GM18951 (cell line): ENCODE measurements around the gene IFITM2.
"Not testable (repeated sequence)": the region's sequence is repeated elsewhere in the genome, so short reads cannot be mapped to it uniquely, and the experiment has no call there.

ENCODE experiments used
- POLR2A ChIP-seq: IDR thresholded peaks from 4 replicates; pipeline ENCODE4 v1.6.1; 2011; ENCODE audit warnings: mild to moderate bottlenecking; ENCODE audit not compliant: insufficient read length, insufficient read depth; ENCODE audit errors: extremely low read depth
- in situ Hi-C: fragments of 300-500 bp; cut with MboI; formaldehyde crosslinking; loops from one replicate; pipeline ENCODE4 v1.12.0; 2022; ENCODE audit warnings: low sequenced_read_pairs, mixed read lengths, inconsistent platforms; ENCODE audit not compliant: unreplicated experiment

The IFITM2 gene

DNA sequence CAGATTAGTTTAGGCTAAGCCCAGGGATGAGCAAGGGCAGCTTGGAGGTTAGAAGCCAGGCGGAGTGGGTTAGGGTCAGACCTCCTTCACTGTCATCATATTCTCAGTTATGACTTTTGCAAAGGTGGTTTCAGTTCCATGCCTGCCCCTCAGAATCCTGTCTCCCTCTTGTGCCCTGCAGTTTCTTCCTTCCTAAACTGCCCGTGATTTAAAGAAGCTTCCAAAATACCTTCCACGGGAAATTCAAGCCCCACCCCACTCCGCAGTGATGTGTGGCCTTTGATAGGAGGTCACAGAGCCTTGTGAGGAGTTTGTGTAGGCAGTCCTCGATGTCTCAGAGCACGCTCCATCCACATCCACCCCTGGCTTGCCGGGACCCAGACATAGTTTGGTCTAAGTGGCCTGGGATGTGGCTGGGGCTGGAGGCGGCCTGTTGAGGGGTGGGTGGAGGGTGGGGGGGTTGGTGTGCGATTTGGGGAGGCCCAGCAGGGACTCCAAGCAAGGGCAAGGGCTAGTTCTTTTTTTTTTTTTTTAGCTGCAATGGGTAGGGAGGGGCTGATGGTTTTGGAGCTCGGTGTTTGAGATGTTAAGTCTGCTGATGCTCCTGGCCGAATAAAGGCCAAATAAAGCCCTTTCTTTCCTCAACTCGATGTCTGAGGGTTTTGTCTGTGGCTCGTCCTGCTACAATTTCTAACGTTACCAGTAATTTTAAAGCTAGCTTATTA is 4.6 kb downstream of the IFITM2 start:
- in situ Hi-C loops, result no loop called here

DNA sequence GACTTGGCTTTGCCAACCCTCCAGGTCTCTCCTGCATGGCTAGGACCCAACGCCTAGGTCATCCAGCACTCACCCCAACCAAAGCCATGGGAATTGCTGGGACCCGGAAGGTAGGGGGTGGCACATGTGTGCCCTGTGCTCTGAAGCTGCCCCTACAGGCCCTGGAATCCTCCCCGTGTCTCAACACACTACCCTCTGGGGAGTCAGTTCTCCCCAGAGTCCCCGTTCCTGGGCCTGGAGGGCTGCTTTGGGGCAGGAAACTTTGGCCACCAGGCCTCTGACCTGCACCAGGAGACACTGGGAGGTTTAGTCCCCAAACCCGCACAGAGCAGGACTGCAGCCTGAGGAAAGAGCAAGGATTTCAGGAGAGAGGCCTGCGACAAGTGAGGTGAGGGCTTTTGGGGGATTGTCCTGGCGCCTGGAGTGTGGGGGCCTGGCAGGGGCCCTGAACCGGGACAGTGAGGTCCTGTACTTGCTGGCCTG is 5.7 kb downstream of the IFITM2 start:
- in situ Hi-C loops, result no loop called here
- no peak for TF ChIP-seq POLR2A

More for the DNA sequence above, 4.6 kb downstream of the IFITM2 start:
- TF ChIP-seq POLR2A, result peak; percentile 24

DNA sequence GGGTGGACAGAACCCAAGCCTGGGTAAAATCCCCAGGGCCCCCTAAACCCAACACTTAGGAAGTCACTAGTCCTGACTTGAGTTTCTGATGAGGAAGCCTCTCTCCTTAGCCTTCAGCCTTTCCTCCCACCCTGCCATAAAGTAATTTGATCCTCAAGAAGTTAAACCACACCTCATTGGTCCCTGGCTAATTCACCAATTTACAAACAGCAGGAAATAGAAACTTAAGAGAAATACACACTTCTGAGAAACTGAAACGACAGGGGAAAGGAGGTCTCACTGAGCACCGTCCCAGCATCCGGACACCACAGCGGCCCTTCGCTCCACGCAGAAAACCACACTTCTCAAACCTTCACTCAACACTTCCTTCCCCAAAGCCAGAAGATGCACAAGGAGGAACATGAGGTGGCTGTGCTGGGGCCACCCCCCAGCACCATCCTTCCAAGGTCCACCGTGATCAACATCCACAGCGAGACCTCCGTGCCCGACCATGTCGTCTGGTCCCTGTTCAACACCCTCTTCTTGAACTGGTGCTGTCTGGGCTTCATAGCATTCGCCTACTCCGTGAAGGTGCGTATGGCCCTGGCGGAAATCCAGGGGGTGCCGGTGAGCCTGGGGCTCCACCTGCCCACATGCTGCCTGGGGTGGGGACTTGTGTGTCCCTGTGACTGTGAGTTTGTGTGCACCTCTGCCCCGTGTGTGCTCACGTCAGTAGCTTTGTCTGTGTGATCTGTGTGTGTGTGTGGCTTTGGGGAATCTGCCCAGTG is 6.4 kb downstream of the IFITM2 start, which contains the start of gene IFITM1:
TSS of gene IFITM1 (plus strand) at position 254 of the 767 bp plus-strand sequence. CDS start at position 385, 131 bp downstream.
- in situ Hi-C loops, result no loop called here
- peak; percentile 93 for TF ChIP-seq POLR2A

DNA sequence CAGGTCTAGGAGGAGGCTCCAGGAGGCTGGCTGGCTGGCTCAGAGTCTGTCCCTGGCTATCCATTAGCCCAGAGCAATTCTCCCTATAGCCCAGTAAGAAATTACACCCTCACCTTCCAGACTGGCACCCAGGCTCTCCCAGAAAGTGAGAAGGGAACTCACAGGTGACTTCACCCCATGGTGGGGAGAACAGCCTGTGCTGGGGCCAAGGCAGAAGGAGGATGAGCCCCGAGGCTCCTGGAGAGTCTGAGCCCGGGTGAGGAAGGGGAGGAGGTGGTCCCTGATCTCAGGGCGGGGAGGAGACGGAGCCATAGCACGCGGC is 6.9 kb downstream of the IFITM2 start:
- in situ Hi-C loops, result not testable (repeated sequence)

DNA sequence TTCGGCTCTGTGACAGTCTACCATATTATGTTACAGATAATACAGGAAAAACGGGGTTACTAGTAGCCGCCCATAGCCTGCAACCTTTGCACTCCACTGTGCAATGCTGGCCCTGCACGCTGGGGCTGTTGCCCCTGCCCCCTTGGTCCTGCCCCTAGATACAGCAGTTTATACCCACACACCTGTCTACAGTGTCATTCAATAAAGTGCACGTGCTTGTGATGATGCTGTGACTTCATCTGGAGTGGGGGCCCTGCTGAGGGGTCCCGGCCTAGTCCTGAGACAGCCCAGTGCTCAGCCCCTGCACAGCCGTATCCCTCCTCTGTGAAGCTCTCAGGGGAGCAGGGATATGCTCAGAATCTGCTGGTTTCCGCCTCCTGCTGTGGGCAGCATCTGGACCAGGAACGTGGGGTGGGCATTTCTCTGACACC is 7.5 kb downstream of the IFITM2 start:
- TF ChIP-seq POLR2A, result peak; percentile 19
- in situ Hi-C loops, result no loop called here

DNA sequence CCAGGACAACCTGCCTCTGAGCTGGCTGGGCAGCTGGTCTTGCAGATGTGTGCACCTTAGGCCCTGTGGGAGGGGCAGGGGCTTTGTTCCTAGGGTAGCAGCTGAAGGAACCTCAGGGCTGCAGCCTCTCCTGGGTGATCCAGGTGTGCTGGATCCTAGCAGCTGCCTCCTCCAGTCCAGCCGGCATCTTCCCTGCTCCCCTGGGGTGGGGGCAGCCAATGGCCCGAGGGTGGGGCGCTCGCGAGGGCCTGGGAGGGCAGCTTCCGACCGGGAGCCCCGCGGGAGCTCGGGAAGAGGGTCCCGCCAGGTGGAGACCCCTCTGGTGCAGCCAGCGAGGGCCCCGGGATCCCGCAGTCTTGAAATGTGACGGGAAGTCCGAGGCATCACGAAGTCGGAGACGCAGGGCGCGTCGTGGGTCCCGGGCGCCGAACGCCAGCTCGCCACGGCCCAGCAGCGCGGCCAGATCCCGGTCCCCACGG is 7.9 kb downstream of the IFITM2 start:
- TF ChIP-seq POLR2A, result no peak
- in situ Hi-C loops, result no loop called here

DNA sequence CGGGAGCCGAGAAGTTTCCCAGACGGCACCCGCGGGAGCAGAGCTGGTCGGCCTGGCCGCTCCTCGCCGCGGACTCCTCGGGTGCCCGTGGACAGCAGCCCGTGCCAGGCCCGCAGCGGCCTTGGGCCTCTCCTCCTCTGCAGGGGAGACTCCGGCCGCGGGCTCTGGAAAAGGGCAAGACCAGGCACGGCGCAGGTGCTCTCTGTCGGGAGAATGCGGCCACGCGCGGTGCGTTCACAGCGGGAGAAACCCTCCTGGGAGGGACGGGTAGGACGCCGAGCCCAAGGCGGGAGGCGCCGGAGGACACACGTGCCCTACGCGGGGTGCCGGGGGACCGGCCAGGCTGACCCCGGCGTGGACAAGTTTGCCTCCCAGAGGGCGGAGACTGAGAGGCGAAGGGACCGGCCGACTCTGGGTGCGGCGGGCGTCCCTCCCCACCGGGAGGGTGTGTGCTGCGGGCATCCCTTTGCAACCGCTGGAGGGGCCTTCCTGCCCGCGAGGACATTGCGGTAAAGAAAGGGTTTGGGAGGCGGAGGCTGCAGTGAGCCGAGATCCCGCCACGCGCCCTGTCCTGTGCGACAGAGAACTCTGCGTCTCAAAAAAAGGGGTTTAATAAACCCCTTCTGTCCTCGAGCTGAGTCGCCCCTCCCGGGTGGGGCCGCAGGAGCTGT is 8.6 kb downstream of the IFITM2 start:
- in situ Hi-C loops, result no loop called here

DNA sequence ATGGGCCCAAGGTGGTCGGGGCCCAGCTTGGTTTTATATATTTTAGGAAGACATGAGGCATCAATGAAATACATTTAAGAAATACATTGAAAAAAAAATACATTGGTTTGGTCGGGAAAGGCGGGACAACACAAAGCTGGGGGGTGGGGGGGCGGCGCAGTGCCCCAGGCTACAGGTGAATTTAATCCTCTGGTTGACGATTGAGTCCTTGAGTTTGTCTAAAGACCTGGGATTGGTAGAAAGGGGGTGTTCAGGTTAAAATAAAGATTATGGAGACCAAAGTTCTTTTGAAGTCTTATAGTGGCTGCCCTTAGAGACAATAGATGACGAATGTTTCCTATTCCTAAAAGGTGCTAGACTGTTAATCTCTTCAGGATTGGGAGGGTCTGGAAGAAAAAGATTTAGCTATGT is 9.3 kb downstream of the IFITM2 start:
- in situ Hi-C loops, result no loop called here
- no peak for TF ChIP-seq POLR2A

More for the DNA sequence above, 8.6 kb downstream of the IFITM2 start:
- TF ChIP-seq POLR2A, result no peak

DNA sequence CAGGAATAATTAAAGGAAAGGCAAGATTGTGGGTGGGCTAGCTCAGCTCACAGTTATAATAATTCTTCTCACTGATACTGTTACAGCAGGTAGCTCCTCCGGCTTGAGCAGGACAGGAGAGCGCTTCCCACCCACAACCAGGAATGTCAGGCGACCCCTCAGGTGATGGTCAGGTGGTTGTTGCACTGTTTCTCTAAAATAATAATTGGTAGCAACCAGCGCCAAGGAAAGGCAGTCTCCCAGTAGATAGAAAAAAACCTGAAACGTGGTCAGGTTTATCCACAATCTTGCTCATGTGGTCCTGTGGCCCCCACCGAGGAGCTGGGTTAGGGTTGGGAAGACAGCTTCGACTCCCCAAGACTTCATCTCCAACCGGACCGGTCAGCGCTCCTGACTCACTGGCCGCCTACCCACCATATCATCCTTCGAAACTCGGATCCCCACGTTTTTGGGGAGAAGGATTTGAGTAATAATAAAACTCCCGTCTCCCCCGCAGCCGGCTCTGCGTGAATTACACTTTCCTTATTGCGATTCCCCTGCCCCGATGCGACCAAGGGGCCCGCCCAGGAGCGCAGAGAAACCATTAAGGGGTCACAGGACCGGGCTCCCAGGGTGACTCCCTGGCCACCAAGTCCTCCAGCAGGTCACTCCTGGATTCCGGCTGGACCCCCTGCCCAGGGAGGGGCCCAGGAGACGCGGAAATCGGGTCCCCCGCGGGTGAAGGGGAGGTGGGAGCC is 10.2 kb downstream of the IFITM2 start:
- in situ Hi-C loops, result not testable (repeated sequence)

DNA sequence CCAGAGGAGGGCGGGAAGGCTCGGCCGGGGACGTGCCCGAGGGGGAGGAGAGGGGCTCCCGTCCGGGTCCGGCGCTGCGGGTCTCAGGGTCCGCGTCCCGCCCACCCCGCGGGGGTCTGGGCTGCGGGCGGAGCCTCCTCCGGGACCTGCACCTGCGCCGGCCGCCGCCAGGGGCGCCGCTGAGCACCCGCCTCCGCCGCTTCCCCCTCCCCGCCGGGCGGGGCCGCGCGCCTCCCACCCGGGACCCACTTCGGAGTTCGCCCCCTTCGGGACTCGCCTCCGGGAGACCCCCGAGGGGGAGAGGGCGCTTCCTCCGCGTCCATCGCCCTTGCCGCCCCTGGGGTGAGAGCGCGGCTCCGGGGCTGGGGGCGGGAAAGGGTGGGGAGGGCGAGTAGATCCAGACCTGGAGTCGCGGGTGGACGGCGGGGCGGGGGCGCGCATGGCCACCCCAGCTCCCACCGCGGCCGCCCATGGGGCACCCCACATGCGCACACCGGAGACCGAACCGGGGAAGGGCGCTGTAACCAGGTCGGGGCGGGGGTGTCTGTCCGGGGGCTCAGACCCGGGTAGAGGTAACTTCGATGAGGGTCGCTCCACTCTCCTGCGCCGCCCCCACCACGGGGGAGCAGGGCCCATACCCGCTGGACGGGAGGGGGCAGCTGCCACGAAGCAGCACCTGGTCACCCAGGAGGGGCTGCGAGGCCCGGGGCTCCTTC is 10.9 kb downstream of the IFITM2 start:
- in situ Hi-C loops, result not testable (repeated sequence)

DNA sequence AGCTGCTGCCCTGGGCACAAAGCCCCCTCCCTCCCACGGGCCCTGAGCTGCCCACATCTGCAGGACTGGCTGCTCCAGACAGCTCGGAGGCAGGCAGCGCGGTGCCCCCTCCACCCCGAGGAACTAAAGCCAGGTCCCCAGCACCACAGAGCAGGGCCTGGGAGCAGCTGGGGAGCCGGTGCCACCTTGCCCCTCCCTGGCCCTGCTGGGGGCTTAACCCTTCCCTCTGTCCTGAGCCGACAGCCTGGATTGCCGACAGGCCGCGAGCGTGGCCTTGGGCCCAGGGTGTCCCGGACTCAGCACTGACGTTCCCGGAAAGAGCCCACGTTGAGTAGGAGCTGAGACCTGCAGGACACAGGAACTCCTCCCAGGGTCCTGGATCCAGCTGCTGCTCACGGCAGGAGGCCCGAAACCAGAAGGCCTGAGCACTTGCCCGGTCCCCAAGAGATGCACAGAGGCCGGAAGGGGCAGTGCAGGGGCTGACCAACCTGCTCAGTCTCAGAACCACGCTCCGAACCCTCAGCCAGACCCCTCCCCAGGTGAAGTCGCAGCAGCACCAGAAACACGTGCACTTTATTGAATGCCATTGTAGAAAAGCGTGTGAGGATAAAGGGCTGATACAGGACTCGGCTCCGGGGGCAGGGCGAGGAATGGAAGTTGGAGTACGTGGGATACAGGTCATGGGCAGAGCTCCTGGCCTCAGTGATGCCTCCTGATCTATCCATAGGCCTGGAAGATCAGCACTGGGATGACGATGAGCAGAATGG is 11.7 kb downstream of the IFITM2 start:
- in situ Hi-C loops, result not testable (repeated sequence)

DNA sequence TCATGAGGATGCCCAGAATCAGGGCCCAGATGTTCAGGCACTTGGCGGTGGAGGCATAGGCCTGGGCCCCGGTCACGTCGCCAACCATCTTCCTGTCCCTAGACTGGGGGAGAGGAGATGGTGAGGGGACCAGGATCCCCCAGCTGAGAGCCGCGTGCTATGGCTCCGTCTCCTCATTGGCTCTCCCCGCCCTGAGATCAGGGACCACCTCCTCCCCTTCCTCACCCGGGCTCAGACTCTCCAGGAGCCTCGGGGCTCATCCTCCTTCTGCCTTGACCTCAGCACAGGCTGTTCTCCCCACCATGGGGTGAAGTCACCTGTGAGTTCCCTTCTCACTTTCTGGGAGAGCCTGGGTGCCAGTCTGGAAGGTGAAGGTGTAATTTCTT is 12.3 kb downstream of the IFITM2 start:
- in situ Hi-C loops, result not testable (repeated sequence)
